Progenitor cell of endocrine pancreas (in vitro differentiated cells): Measurements from ENCODE around the gene MCCC2. TPM values are rescaled to one million over a fixed set of nuclear protein-coding genes. Genes with fewer than 3 reads are reported as not detected.

Experiments
- DNase-seq: peaks from one replicate; pipeline ENCODE4 v3.0.0; 2021; ENCODE audit warnings: low spot score; ENCODE audit not compliant: unreplicated experiment
- H3K27ac Mint-ChIP-seq: 2 replicates; pipeline ENCODE4 v1.8.0; 2021; ENCODE audit warnings: mild to moderate bottlenecking, moderate library complexity, mixed read lengths
- H3K27me3 Mint-ChIP-seq: 2 replicates; pipeline ENCODE4 v1.8.0; 2021; ENCODE audit warnings: mixed read lengths
- H3K36me3 Mint-ChIP-seq: 2 replicates; pipeline ENCODE4 v1.8.0; 2022; ENCODE audit warnings: mixed read lengths; ENCODE audit not compliant: insufficient read depth
- H3K4me1 Mint-ChIP-seq: 2 replicates; pipeline ENCODE4 v1.8.0; 2021; ENCODE audit warnings: low read depth, mixed read lengths
- H3K4me3 Mint-ChIP-seq: 2 replicates; pipeline ENCODE4 v1.8.0; 2021; ENCODE audit warnings: low read depth, mild to moderate bottlenecking, moderate library complexity, mixed read lengths
- H3K9me3 Mint-ChIP-seq: 2 replicates; pipeline ENCODE4 v1.8.0; 2021; ENCODE audit warnings: low read depth, mixed read lengths
- total RNA-seq: library from RNA; stranded (reverse); gene quantifications from 2 replicates; pipeline ENCODE4 v1.2.1, GENCODE V29; 2021
- TF ChIP-seq, protein P1 (sequence below): fragments of 200-600 bp; sonication (generic); IDR thresholded peaks from one replicate; pipeline ENCODE4 v1.5.0; 2021; ENCODE audit warnings: antibody characterized with exemption, mild to moderate bottlenecking; ENCODE audit not compliant: unreplicated experiment

Gene MCCC2
- total RNA-seq, 1 donor from 2014 or later: 43.5 TPM

DNA sequence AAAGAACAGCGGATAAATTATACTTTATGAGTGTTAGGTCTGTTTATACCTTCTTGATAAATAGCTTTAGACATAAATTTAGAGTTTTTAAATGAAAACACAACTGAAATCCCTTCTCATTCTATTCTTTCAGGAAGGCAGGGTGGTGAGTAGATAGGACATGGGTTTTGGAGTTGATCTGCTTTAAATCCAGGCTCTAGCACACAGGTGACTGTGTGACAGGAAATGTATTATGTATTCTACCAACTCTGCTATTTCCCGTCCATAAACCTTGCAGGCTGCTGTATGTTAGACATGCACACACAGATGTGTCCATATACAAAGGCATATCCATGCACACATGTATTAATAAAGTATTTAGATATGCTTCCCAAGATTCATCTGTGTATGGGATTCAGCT lies 112.6 kb downstream of the MCCC2 start:
- no peak for DNase-seq
- Mint-ChIP-seq H3K4me1 (peaks cover 7% of the 10 kb centered on the region), H3K36me3 (no peaks in the 10 kb centered on the region), H3K4me3 (no peak overlapping the region), H3K27ac (no peak overlapping the region), H3K9me3 (no peaks in the 10 kb centered on the region), H3K27me3 (peaks cover 27% of the 10 kb centered on the region)
- TF ChIP-seq, protein P1, sequence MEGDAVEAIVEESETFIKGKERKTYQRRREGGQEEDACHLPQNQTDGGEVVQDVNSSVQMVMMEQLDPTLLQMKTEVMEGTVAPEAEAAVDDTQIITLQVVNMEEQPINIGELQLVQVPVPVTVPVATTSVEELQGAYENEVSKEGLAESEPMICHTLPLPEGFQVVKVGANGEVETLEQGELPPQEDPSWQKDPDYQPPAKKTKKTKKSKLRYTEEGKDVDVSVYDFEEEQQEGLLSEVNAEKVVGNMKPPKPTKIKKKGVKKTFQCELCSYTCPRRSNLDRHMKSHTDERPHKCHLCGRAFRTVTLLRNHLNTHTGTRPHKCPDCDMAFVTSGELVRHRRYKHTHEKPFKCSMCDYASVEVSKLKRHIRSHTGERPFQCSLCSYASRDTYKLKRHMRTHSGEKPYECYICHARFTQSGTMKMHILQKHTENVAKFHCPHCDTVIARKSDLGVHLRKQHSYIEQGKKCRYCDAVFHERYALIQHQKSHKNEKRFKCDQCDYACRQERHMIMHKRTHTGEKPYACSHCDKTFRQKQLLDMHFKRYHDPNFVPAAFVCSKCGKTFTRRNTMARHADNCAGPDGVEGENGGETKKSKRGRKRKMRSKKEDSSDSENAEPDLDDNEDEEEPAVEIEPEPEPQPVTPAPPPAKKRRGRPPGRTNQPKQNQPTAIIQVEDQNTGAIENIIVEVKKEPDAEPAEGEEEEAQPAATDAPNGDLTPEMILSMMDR: no peak

DNA sequence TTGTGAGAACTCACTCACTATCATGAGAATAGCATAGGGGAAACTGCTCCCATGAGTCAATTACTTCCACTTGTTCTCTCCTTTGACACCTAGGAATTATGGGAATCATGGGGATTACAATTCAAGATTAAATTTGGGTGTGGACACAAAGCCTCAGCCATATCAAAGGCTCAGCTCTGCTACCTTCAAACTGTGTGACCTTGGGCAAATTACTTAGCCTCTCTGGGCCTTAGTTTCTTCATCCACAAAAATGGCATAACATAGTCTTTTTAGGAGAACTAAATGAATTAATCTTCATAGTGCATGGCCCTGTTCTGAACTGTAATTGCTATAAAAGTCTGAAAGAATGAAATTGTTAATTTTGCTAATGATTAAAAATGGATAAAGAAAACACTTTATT lies 113.7 kb downstream of the MCCC2 start:
- TF ChIP-seq, protein P1: no peak
- Mint-ChIP-seq H3K4me3 (no peak overlapping the region), H3K36me3 (no peaks in the 10 kb centered on the region), H3K9me3 (no peaks in the 10 kb centered on the region), H3K27me3 (peaks cover 37% of the 10 kb centered on the region), H3K27ac (no peak overlapping the region), H3K4me1 (peaks cover 5% of the 10 kb centered on the region)
- no peak for DNase-seq

DNA sequence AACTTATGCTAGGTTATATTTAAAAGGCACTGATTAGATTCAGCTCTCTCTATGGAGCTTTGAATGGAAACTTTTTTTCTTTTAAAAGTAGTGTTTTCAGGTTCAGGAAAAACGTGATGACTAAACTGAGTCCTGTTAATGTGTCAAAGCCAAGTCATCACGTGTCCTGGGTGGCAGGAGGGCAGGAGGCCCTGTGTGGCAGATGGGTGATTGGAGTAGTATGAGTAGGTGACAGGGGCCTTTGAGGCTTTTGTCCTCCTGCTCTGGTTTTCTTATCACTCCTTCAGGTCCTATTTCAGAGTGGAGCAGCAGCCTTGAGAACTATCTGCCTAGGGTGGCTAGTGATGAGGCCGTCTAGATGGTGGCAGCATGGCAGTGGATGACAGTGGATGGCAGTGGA lies 114.3 kb downstream of the MCCC2 start:
- no peaks in the 10 kb centered on the region for H3K36me3 Mint-ChIP-seq
- H3K4me1 Mint-ChIP-seq: peaks cover 5% of the 10 kb centered on the region
- no peak overlapping the region for H3K27ac Mint-ChIP-seq
- DNase-seq: no peak
- peaks cover 43% of the 10 kb centered on the region for H3K27me3 Mint-ChIP-seq
- no peak overlapping the region for H3K4me3 Mint-ChIP-seq
- TF ChIP-seq, protein P1: no peak
- no peaks in the 10 kb centered on the region for H3K9me3 Mint-ChIP-seq

DNA sequence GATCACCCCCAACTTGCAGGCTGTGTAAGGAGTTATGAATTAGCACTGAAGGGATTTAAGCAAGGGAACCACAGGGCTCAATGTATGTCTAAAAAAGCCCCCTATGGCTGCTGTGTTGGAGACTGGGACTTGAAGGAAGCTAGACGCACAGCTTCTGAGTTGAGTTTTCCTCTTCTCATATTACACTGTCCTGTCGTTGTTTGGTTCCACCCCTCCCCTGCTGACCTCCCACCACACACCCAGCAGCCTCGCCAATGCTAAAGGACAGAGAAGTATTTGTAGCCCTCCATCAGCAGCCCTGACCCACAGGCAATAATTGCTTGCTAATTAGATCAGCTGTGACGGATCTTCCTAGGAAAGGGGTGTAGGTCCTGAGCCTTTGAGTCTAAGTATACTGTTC lies 116.8 kb downstream of the MCCC2 start:
- TF ChIP-seq, protein P1: no peak
- Mint-ChIP-seq H3K27ac (no peak overlapping the region), H3K36me3 (no peaks in the 10 kb centered on the region), H3K9me3 (no peaks in the 10 kb centered on the region), H3K4me3 (no peak overlapping the region), H3K27me3 (peaks cover 63% of the 10 kb centered on the region), H3K4me1 (peaks cover 7% of the 10 kb centered on the region)
- DNase-seq: no peak

DNA sequence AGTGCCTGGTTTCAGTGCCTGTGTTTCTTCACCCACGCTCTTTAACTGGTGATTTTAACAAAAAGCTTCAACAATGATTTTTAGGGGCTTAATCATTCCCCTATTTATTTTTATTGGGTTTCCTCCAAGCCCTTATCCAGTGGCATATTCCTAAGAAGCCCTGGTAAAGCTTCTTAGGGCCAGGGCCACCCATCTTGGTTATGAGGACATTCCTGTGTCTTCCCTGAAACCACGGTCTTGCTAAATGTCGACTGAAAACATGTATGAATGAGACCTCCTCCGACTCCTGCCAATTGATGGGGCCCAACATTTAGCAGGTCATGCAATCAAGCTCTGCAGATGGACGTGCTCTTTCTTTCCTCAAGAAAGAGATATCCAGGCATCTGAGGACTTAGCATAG lies 118.3 kb downstream of the MCCC2 start:
- TF ChIP-seq, protein P1: no peak
- Mint-ChIP-seq H3K27ac (no peak overlapping the region), H3K9me3 (no peaks in the 10 kb centered on the region), H3K27me3 (peaks cover 78% of the 10 kb centered on the region), H3K4me1 (peaks cover 4% of the 10 kb centered on the region), H3K36me3 (no peaks in the 10 kb centered on the region), H3K4me3 (no peak overlapping the region)
- no peak for DNase-seq
